H7 (cell line): ENCODE measurements around the gene G6PD. TPM values are rescaled to one million over a fixed set of nuclear protein-coding genes. Genes with fewer than 3 reads are reported as not detected.
"Not testable (repeated sequence)": the region's sequence is repeated elsewhere in the genome, so short reads cannot be mapped to it uniquely, and the experiment has no call there.

Experiments
- DNase-seq: peaks from one replicate; pipeline ENCODE4 v3.0.0; 2012
- H3K27me3 ChIP-seq: 2 replicates; pipeline ENCODE4 v1.6.0; 2011; ENCODE audit warnings: mild to moderate bottlenecking, low read length; ENCODE audit not compliant: control insufficient read depth, insufficient read depth
- H3K36me3 ChIP-seq: replicated peaks from 2 replicates; pipeline ENCODE4 v1.5.1; 2011; ENCODE audit warnings: low read length; ENCODE audit not compliant: control insufficient read depth, insufficient read depth
- H3K4me3 ChIP-seq: 2 replicates; pipeline ENCODE4 v1.5.1; 2011; ENCODE audit warnings: low read depth, mild to moderate bottlenecking, control low read depth, low read length, moderate library complexity; ENCODE audit not compliant: insufficient read depth
- total RNA-seq: library from RNA; depleted of rRNA; stranded (reverse); fragments of >200 nt; shearing (Covaris generic); gene quantifications from 2 replicates; pipeline ENCODE4 v1.2.3, GENCODE V29; 2014

Gene G6PD
- total RNA-seq, 1 experiment from 2014 or later, result 58.0 TPM

DNA sequence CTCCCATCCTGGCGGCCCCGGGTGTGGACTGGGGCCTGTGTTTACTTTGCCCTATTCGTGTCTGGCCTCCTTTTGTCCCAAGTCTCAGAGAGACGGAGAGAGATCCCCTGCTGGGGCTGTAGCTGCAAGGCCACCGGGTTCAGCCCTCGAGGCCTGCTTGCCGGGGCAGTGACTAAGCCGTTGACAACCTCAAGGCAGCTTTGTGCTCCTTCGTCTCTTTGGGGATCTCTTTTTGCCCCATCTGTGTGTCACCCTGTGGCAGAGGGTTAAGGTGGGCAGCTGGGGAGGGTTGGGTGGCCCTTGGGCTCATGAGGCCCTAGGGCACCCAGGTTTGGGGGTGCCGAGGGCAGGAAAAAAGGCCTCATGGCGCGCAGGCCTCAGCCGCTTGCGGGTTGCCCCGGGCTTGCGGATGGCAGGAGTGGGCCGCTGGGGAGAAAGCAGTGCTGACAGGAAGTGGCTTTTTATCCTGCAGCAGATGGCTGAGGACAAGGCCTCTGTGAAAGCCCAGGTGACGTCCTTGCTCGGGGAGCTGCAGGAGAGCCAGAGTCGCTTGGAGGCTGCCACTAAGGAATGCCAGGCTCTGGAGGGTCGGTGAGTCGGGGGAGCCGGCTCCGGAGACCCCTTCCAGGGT lies 11.5 kb upstream of the G6PD start:
- not testable (repeated sequence) for H3K4me3 ChIP-seq, DNase-seq, H3K36me3 ChIP-seq, H3K27me3 ChIP-seq

DNA sequence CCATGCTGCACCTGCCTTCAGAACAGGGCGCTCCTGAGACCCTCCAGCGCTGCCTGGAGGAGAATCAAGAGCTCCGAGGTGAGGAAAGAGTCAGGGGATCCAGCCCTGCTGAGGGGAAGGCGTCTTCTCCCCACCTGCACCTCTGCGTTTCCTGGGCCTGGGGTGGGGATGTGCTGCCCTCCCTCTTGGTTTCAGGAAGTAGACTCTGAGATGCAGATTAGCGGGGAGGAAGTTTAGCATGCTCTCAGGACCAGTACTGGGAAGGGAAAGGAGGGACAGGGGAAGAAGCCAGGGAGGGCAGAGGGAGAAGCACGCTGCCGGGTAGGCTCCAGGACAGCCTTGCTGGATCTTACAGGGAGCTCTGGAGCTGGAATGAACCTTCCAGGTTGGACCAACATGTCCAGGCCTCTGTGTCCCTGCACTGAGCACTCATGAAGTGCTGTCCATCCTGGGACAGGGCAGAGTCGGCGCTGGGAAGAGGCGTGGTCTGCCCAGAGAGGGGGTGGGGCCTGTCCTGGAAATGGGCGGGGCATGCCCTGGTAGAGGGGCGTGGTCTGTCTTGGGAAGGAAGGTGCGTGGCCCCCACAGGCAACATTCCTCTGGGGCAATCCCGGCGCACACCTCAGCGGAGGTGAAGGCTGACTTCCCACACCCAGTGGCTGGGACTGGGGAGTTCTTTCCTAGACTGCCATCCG lies 5.6 kb upstream of the G6PD start:
- H3K36me3 ChIP-seq, DNase-seq, H3K4me3 ChIP-seq, H3K27me3 ChIP-seq: not testable (repeated sequence)

DNA sequence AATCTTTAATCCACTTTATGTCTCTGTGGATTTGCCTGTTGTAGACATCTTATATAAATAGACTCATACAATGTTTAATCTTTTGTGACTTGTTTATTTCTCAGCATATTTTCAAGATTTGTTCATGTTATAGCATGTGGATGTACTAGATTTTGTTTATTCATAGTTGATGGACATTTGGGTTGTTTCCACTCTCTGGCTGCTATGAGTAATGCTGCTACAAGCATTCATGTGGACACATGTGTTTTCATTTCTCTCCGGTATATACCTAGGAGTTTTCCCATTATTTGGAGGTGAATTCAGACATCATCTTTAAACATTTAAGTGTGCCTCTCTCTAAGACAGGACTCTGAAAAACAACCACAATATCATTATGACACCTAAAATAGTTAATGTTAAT lies 3.1 kb upstream of the G6PD start:
- no peaks in the 10 kb centered on the region; the same call in none of the 2 replicates for H3K36me3 ChIP-seq
- no peak for DNase-seq
- H3K4me3 ChIP-seq, result no peak overlapping the region
- no peaks in the 10 kb centered on the region for H3K27me3 ChIP-seq

DNA sequence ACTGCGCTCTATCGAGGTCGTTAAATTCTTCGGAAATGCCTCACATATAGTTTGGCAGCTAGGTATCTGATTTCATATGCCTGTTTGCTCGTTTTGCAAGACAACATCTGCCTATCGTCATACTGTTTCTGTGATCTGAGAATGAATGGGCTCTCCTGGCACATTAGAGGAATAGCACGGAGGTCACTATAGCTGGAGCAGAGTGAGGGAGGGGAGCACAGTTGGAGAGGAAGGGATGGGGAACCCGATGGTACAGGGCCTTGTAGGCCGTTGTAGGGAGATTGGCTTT lies 1.3 kb upstream of the G6PD start:
- DNase-seq, result no peak
- Histone ChIP-seq H3K4me3 (peak overlapping the region; percentile 71), H3K27me3 (no peaks in the 10 kb centered on the region), H3K36me3 (no peaks in the 10 kb centered on the region; the same call in none of the 2 replicates)

DNA sequence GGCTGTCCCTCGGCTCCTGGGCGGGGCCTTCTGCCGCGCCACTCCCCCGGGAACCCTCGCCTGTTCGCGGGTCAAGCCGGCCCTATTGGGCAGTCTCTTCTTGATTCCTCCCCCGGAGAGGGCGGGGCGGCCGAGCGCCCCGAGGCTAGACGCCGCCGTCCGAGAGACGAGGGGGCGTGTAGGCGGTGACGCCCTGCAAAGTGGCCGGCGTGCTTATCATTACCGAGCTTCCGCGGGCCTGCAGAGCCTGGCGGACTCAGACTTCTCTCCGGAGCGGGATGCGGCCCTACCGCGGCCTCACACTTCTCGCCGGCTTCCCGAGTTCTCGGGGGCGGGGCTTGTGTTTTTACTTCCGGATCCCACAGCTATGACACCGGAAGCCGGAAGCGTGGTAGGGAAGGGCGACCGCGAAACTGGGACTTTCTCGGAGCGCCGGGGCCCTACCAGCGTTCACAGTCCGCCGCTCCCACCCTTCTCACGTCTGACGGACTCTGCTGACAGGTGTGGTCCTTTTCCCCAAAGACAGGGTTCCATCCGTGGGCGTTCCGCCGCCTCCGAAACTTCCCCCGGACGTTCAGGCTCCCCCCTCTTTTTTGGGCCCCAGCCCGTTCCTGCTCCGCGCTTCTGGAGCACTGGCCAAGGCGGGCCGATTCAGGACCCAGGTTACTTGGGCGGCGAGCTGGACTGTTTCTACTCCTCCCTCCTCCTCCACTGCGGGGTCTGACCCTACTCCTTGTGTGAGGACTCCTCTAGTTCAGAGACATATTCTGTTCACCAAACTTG lies 790 bp upstream of the G6PD start, which contains the start of gene IKBKG:
Gene IKBKG, plus strand, starts transcription at position 376 of the 783 bp plus-strand sequence. CDS start 4,383 bp downstream, outside the sequence.
- H3K36me3 ChIP-seq, result no peaks in the 10 kb centered on the region; the same call in none of the 2 replicates
- peak; percentile 98 for DNase-seq
- H3K27me3 ChIP-seq, result no peaks in the 10 kb centered on the region
- H3K4me3 ChIP-seq, result peak within 1 kb of the TSS; percentile 71

DNA sequence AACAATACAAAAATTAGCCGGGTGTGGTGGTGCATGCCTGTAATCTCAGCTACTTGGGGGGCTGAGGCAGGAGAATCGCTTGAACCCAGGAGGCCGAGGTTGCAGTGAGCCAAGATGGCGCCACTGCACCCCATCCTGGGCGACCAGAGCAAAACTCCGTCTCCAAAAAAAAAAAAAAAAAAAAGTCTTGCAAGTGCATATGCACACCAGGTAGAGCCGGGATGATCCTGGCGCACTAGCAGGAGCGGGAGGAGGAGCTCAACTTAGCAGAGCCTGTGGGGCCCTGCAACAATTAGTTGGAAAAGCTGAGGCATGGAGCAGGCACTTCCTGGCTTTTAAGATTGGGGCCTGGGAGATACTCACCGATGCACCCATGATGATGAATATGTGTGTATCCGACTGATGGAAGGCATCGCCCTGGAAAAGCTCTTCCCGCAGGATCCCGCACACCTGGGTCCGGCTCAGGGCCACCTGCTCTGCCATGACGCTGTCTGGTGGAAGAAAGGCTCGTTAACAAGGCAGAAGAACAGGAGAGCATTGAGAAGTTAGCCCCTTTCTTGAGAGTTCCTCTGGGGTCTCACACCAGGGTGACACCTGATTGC lies 872 bp downstream of the G6PD start:
- Histone ChIP-seq H3K4me3 (peak overlapping the region; percentile 66), H3K36me3 (no peaks in the 10 kb centered on the region; the same call in 1 of the 2 replicates), H3K27me3 (no peaks in the 10 kb centered on the region)
- no peak for DNase-seq

DNA sequence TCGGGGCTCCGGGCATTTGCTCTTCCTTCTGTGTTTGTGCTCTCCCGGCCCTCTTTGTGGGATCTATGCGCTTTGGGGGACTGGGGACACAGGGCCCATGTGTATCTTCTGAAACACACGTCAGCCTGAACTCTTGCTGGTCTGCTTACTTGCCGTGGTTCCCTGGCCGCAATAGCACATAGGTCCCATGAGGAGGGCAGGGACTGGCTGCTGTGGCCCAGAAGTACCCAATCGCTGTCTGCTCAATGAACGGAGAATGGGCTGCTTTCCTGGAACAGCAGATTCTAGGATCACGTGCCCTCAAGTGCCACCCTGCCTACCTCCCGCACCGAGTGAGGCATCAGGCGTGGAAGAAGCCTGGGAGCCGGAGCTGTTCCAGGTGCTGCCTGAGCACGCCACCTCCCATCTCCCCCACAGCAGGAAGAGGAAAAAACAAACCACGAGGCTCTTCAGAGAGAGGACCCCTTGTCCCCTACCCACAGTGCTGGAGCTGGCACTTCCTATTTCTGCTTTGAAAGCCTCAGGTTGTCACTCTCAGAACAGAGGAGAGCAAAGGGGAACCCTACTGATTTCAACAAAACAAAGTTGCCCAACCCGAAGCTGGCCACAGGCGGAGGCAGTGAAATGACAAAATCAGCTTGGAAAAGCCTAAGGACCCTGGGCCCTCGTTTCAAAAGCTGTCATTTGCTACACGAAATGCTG lies 3.8 kb downstream of the G6PD start:
- Histone ChIP-seq H3K27me3 (no peaks in the 10 kb centered on the region), H3K36me3 (no peaks in the 10 kb centered on the region; the same call in 1 of the 2 replicates), H3K4me3 (no peak overlapping the region)
- no peak for DNase-seq

DNA sequence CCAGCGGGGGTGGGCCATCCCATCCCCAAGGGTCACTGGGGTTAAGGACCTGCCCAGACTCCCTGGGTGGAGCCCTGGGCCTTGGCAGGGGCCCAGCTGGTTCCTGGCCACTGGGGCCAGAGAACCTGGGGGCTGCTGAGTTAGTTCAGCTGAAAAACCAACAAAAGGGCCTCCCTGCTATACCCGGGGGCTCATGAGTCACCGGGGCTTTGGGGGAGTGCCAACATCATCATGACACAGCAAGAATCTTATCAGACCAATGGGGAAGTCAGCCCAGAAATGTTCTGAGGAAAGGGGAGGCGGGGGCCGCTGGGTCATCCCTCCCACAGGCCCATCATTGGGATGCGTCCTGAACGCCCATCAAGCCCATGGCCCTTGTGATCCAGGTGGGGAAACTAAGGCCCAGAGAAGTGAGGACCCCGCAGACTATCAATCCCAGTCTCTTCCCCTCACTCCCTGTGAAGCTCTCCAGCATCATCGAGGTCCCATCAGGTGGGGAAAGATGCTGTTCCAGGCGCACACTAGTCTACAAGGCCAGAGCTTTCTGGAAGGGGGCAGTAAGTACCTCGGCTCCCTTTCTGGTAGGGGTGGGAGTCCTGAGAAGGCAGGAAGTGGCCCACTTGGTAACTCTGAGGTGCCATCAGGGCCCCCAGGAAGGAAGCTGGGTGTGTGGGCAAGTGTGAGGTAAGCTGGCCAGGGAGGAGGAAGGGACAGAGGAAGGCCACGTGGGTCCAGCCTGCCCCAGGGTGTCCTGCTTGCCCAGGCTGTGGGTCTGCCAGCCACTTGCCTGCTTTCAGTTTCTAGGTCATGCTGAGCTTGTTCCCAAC lies 4.5 kb downstream of the G6PD start:
- Histone ChIP-seq H3K27me3 (no peaks in the 10 kb centered on the region), H3K4me3 (no peak overlapping the region), H3K36me3 (no peaks in the 10 kb centered on the region; the same call in 1 of the 2 replicates)
- no peak for DNase-seq

DNA sequence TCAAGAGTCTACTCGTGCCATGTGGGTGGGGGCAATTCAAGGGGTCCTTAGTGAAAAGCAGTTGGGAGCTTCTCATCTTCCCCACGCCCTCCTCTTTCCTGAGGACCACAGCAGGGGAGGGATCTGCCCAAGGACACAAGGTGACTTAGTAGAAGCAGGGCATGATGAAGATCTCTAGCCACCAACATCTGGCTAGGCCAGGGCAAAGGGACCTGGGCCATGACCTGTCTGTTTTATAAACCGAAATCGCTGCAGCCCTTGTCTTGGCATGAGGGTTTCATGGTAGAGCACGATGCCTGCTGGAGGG lies 5.1 kb downstream of the G6PD start:
- H3K36me3 ChIP-seq, result no peaks in the 10 kb centered on the region; the same call in 1 of the 2 replicates
- DNase-seq, result no peak
- no peaks in the 10 kb centered on the region for H3K27me3 ChIP-seq
- H3K4me3 ChIP-seq, result no peak overlapping the region

DNA sequence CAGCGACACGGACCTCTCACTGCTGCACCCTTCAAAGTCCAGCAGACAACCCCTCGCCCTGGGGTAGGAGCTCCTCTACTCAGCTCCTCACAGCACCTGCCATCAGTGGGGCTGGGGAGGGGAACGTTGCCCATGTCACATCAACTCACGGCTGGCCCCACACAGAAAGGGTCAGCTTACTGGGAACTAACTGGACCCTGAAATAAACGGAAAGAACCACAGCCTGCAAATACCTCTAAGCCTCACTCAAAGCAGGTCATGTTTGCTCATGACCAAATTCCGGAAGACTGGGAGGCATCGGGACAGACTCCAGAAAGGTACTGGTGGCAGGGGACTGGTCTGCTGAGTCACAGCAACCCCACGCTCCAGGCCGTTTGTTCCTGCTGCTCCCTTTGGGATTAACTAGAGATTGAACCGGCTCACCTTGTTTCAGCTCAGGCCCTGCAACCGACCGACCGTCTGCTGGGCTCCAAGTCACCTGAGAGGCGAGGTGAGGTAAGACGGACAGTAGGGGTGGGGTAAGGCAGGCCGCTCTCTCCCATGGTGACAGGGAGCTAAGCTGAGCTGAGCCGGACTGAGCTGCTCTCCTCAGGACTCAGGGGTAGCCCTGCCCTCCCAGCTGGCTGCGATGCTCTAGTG lies 5.6 kb downstream of the G6PD start:
- no peaks in the 10 kb centered on the region; the same call in 1 of the 2 replicates for H3K36me3 ChIP-seq
- H3K4me3 ChIP-seq, result no peak overlapping the region
- DNase-seq, result no peak
- no peaks in the 10 kb centered on the region for H3K27me3 ChIP-seq

DNA sequence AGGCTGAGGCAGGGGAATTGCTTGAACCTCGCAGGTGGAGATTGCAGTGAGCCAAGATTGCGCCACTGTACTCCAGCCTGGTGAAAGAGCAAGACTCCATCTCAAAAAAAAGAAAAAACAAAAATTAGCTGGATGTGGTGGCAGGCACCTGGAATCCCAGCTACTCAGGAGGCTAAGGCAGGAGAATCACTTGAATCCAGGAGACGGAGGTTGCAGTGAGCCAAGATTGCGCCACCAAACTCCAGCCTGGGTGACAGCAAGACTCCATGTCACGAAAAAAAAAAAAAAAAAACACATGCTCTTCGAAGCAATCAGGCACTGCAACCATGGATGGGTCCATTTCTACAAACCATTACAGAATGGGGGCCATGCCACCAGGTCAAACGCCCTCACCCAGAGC lies 6.3 kb downstream of the G6PD start:
- not testable (repeated sequence) for DNase-seq, H3K36me3 ChIP-seq, H3K4me3 ChIP-seq, H3K27me3 ChIP-seq

DNA sequence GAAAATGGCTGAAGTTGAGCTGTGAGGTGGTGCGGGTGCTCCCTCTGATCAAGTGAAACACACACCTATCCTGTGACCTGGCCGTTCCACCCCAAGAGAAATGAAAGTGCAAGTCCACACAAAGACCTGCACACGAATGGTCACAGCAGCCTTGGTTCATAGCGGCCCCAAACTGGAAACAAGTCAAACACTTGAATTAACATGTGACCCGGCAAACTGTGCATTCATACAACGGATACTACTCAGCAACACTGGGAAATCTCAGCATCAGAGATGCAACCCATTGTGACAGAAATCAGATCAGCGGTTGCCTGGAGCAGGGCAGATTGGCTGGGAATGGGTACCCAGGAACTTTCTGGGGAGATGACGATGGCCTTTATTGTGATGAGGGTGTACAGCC lies 7.6 kb downstream of the G6PD start:
- H3K4me3 ChIP-seq, result no peak overlapping the region
- no peak for DNase-seq
- H3K36me3 ChIP-seq, result peaks cover 1% of the 10 kb centered on the region; the same call in 1 of the 2 replicates
- H3K27me3 ChIP-seq, result no peaks in the 10 kb centered on the region

DNA sequence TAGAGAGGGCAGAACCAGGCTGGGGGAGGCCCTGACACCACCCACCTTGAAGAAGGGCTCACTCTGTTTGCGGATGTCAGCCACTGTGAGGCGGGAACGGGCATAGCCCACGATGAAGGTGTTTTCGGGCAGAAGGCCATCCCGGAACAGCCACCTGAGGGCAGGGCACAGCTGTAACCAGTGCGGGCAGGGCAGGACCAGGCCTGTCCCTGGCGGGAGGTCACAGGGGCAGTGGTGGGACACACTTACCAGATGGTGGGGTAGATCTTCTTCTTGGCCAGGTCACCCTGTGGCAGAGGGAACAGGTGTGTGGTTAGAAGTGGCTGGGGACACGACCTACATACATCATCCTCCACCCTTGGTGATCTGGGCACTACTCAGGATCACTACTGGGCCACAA lies 10.8 kb downstream of the G6PD start:
- no peaks in the 10 kb centered on the region for H3K27me3 ChIP-seq
- no peak for DNase-seq
- no peak overlapping the region for H3K4me3 ChIP-seq
- peaks cover 9% of the 10 kb centered on the region for H3K36me3 ChIP-seq
